Spinal cord (tissue), 10 donors: ENCODE results near the gene CYP26A1. TPM values are rescaled to one million over a fixed set of nuclear protein-coding genes. Genes with fewer than 3 reads are reported as not detected.

ENCODE experiments used
- DNase-seq, 6 donors: peaks; one replicate each; pipeline versions ENCODE4 v3.0.0 to v3.0.0-alpha.2; 2013 to 2015; ENCODE audit warnings: low spot score in 6 of 6, low read depth in 4 of 6
- H3K27ac ChIP-seq: one replicate; pipeline ENCODE4 v1.5.1; 2013; ENCODE audit warnings: low read depth, low read length, control low read depth
- H3K27me3 ChIP-seq: one replicate; pipeline ENCODE4 v1.6.1; 2013; ENCODE audit warnings: low read length; ENCODE audit not compliant: control insufficient read depth, insufficient read depth
- H3K36me3 ChIP-seq: one replicate; pipeline ENCODE4 v1.6.1; 2013; ENCODE audit warnings: low read length; ENCODE audit not compliant: control insufficient read depth, insufficient read depth
- H3K4me1 ChIP-seq: one replicate; pipeline ENCODE4 v1.6.1; 2013; ENCODE audit warnings: low read length; ENCODE audit not compliant: control insufficient read depth, insufficient read depth
- H3K4me3 ChIP-seq: one replicate; pipeline ENCODE4 v1.5.1; 2013; ENCODE audit warnings: low read depth, low read length, control low read depth
- H3K9me3 ChIP-seq: one replicate; pipeline ENCODE4 v1.6.1; 2013; ENCODE audit warnings: low read length; ENCODE audit not compliant: control insufficient read depth, insufficient read depth
- WGBS: methylation state at CpG from one replicate; pipeline ENCODE4 v1.1.5; 2013; ENCODE audit warnings: missing lambda C conversion rate; ENCODE audit not compliant: insufficient coverage; 5-methylcytosine and 5-hydroxymethylcytosine counted together
- polyA plus RNA-seq, 2 donors: library from polyadenylated mRNA; unstranded; fragments of 120-200 nt; gene quantifications; one replicate each; pipeline ENCODE4 v1.2.1, GENCODE V29; 2013; ENCODE audit not compliant: insufficient read length in 2 of 2
- total RNA-seq, 2 donors: library from RNA; depleted of rRNA in 1 of 2; stranded (reverse); fragments of 120-200 nt in 1 of 2; fragments of >200 nt in 1 of 2; gene quantifications; one replicate each; pipeline versions ENCODE4 v1.2.3 to v1.2.4, GENCODE V29; 2013 to 2014
- donor health status: healthy.

The CYP26A1 gene
- total and polyA plus RNA-seq, 4 donors, result 0.20 to 0.42 (median 0.29) TPM

- DNase-seq, result no peak
- 75% methylated on average over 8 of the region's 9 CpGs for WGBS
- no peaks in the 10 kb centered on the region for H3K9me3 ChIP-seq
Measured at GRCh38 chr10:93079663-93080349, 6.1 kb downstream of the CYP26A1 start.

DNA sequence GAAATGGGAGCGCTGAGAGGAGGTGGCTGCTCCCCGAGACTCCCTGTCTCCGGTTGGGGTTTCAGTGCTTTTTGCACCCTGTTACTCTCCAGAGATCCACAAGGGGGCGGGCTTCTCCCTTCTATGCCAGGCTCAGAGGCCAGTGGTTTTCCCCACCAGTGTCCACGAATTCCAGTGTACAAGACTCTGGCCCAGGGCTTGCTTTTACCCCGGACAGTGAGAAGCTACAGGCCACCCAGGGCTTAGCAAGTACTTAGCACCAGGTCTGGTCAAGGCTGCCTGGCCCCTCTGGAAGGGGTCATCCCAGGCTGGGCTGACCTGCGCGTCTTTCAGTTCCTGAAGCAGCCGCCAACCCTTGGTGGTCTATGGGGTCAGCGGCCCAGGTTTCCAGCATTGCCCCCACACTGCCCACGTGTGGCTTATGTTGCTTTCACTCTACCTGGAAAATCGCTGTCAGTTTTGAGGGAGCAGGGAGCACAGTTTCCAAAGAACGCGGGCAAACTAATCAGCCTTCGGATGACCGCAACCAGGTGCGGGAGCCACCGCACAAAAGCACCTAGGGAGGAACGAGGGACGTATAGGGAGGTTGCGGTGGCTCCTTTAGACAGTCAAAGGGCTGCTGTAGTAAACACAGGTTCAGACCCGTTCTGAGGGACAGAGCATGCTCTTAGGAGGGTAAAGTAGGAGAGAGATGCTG lies 6.8 kb downstream of the CYP26A1 start:
- no peaks in the 10 kb centered on the region for H3K36me3 ChIP-seq
- H3K4me1 ChIP-seq, result peaks cover 6% of the 10 kb centered on the region
- peak in 3 of 6 donors; percentile 33 to 79 (median 74) for DNase-seq
- WGBS, result 57% methylated on average over 22 of the region's 22 CpGs
- H3K4me3 ChIP-seq, result no peak overlapping the region
- no peaks in the 10 kb centered on the region for H3K9me3 ChIP-seq
- H3K27ac ChIP-seq, result no peak overlapping the region
- H3K27me3 ChIP-seq, result peaks cover 21% of the 10 kb centered on the region

More at GRCh38 chr10:93079663-93080349, 6.1 kb downstream of the CYP26A1 start:
- Histone ChIP-seq H3K4me1 (peaks cover 11% of the 10 kb centered on the region), H3K36me3 (no peaks in the 10 kb centered on the region), H3K27me3 (peaks cover 28% of the 10 kb centered on the region), H3K4me3 (no peak overlapping the region), H3K27ac (no peak overlapping the region)

- Histone ChIP-seq H3K9me3 (no peaks in the 10 kb centered on the region), H3K27me3 (peaks cover 13% of the 10 kb centered on the region), H3K27ac (no peak overlapping the region), H3K4me3 (no peak overlapping the region), H3K36me3 (no peaks in the 10 kb centered on the region), H3K4me1 (peaks cover 6% of the 10 kb centered on the region)
- 85% methylated on average over 2 of the region's 3 CpGs for WGBS
- DNase-seq, result no peak
Measured at GRCh38 chr10:93081318-93081717, 7.6 kb downstream of the CYP26A1 start.

DNA sequence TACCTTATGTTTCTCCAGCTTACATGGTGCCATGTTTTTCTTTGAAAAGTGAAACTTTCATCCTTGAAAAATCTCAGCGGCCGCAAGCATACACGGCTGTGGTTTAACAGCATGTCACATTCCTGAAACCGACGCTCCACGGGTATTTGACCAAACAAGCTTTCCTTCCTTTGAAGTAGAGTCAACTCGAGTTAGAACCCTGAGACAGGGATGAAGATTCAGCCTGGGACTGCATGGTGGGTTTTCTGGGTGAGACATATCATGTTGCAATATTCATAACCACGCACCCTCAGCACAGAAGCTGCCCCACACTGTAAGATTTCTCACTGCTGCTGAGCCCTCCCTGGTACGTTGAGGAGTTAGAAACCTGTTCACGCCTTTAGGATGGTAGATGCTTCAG lies 8.1 kb downstream of the CYP26A1 start:
- DNase-seq, result no peak
- Histone ChIP-seq H3K4me3 (no peak overlapping the region), H3K36me3 (no peaks in the 10 kb centered on the region), H3K27me3 (peaks cover 8% of the 10 kb centered on the region), H3K27ac (no peak overlapping the region), H3K4me1 (peaks cover 6% of the 10 kb centered on the region), H3K9me3 (no peaks in the 10 kb centered on the region)
- 68% methylated on average over 7 of the region's 10 CpGs for WGBS

GRCh38 chr10:93083743-93084539 lies 10.2 kb downstream of the CYP26A1 start:
- no peak overlapping the region for H3K27ac ChIP-seq
- WGBS, result 100% methylated on average over 4 of the region's 7 CpGs
- peaks cover 9% of the 10 kb centered on the region for H3K4me1 ChIP-seq
- no peak overlapping the region for H3K4me3 ChIP-seq
- H3K36me3 ChIP-seq, result no peaks in the 10 kb centered on the region
- no peak for DNase-seq
- H3K27me3 ChIP-seq, result no peaks in the 10 kb centered on the region
- no peaks in the 10 kb centered on the region for H3K9me3 ChIP-seq

DNA sequence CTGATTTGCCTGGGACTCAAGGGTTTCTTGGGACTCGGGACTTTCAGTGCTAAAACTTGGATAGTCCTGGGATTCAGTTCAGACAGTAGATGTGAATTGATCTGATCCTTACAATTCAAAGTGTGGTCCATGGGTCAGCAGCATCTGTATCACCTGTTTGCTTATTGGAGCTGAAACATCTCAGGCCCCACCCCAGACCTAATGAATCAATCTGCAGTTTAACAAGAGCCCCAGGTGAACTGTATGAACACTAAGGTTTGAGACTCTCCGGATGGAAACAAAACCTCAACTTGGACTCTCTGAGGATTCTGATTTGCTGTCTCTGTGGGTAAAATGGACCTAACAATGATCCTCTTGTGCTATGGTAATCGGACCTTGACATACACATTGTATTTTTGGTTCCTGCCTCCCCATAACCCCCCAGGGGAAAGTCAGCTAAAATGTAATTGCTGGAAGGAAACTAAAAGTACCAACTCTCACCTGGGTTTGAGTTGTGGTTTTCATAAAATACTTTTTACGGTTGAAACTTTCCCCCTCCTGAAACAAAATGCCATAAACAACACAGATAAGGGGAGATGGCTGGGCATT lies 11.7 kb downstream of the CYP26A1 start:
- Histone ChIP-seq H3K4me1 (peaks cover 6% of the 10 kb centered on the region), H3K4me3 (no peak overlapping the region), H3K9me3 (no peaks in the 10 kb centered on the region), H3K27ac (no peak overlapping the region), H3K36me3 (no peaks in the 10 kb centered on the region), H3K27me3 (no peaks in the 10 kb centered on the region)
- no peak for DNase-seq
- 100% methylated on average over 1 of the region's 4 CpGs for WGBS

- H3K9me3 ChIP-seq, result no peaks in the 10 kb centered on the region
- H3K4me1 ChIP-seq, result peaks cover 3% of the 10 kb centered on the region
- WGBS, result 87% methylated on average over 4 of the region's 6 CpGs
- H3K27ac ChIP-seq, result no peak overlapping the region
- no peaks in the 10 kb centered on the region for H3K27me3 ChIP-seq
- no peak overlapping the region for H3K4me3 ChIP-seq
- no peak for DNase-seq
- H3K36me3 ChIP-seq, result no peaks in the 10 kb centered on the region
Measured at GRCh38 chr10:93086289-93086688, 12.6 kb downstream of the CYP26A1 start.

GRCh38 chr10:93087846-93088245 lies 14.2 kb downstream of the CYP26A1 start:
- Histone ChIP-seq H3K36me3 (no peaks in the 10 kb centered on the region), H3K4me1 (peaks cover 3% of the 10 kb centered on the region), H3K27me3 (no peaks in the 10 kb centered on the region), H3K4me3 (no peak overlapping the region), H3K27ac (no peak overlapping the region), H3K9me3 (no peaks in the 10 kb centered on the region)
- peak in 1 of 6 donors; percentile 10 for DNase-seq
- no CpG with 5 or more reads among the region's 3 CpGs for WGBS

DNA sequence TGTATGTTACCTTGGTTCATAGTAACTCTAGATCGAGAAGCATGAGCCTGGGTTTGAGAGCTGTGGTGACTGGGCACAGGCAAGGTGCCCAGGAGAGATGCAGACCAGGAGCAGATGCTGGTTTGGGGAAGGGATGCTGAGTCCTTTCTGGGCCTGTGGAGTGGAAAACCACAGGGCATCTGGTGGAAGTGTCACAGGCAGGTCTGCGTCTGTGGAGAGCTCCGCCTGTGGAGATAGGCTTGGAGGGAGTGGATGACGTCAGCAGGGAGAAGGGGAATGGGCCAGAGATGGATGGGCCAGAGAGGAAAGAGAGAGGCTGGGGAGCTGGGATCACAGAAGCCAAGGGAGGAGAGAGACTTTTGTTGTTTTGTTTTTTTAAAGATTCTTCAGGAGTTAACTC lies 14.8 kb downstream of the CYP26A1 start:
- WGBS, result 71% methylated on average over 4 of the region's 4 CpGs
- DNase-seq, result no peak
- Histone ChIP-seq H3K4me3 (no peak overlapping the region), H3K27me3 (no peaks in the 10 kb centered on the region), H3K27ac (no peak overlapping the region), H3K36me3 (no peaks in the 10 kb centered on the region), H3K9me3 (no peaks in the 10 kb centered on the region), H3K4me1 (peaks cover 3% of the 10 kb centered on the region)
